GM21723 (cell line): ENCODE results near the gene SEC22C.
"Not testable (repeated sequence)": the region's sequence is repeated elsewhere in the genome, so short reads cannot be mapped to it uniquely, and the experiment has no call there.

ENCODE experiments used
- ATAC-seq: cut with Tn5 transposase; IDR thresholded peaks from one replicate; pipeline ENCODE4 v1.9.1; 2021; ENCODE audit warnings: mild to moderate bottlenecking, moderate library complexity; ENCODE audit not compliant: unreplicated experiment

The SEC22C gene

DNA sequence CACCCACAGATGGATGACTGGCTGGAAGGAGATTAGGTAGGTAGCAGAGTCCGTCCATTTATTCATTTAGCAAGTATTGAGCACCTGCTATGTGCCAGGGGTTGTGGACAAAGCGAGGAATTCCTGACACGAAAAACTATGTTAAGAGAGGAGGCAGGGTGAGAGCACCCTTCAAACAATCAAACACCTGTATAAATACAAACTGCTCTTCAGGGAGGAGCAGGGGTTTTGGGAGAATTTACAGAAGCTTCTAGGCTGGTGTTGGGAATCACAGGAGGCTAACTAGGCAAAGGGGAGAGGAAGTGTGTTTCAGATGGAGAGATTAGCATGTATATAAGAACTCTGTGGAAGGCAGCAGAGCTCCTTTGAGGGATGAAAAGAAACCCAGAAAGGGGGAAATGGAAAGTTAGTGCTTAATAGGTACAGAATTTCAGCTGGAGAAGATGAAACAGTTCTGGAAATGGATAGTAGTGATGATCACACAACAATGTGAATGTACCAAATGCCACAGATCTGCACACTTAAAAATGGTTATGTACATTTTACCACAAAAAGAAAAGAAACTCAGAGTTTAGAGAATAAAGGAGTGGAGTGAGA lies 805 bp upstream of the SEC22C start:
- ATAC-seq = no peak

DNA sequence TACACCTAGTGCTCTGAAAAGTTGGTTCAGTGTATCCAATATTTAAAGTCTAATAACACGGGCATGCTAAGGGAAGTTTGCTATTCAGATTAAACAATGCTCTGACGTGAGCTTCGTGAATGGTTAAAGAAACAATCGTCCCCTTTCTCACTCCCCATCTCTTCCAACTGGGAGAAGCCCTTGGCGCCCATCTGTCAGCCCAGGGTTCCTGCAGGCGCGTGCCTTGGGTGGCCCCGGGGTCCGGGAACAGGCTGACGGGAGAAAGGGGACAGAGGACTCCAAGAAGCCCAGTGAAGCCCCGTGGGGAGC lies 413 bp downstream of the SEC22C start:
- no peak for ATAC-seq

DNA sequence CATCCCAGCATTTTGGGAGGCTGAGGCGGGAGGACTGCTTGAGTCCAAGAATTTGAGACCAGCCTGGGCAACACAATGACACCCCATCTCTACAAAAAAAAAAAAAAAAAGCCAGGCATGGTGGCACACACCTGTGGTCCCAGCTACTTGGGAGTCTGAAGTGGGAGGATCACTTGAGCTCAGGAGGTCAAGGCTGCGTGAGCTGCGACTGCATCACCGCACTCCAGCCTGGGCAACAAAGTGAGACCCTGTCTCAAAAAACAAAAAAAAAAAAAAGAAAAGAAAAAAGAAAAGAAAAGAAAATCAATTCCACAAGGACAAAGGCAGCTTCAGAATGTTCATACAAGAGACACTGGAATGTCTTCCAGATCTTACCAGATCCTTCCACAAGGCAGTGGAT lies 2.4 kb downstream of the SEC22C start:
- not testable (repeated sequence) for ATAC-seq

DNA sequence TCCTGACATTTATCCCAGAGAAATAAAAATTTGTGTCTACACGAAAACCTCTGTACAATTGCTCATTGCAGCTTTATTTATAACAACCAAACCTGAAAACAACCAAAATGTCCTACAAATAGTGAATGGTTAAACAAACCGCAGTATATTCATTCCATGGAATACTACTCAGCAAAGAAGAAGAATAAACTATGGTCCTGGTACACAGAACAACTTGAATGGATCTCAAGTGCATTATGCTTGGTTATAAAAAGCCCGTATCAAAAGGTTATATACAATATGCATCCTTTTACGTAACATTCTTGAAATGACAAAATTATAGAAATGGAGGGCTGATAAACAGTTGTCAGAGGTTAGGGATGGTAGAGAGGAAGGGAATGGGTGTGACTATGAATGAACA lies 3.7 kb downstream of the SEC22C start:
- ATAC-seq = no peak

DNA sequence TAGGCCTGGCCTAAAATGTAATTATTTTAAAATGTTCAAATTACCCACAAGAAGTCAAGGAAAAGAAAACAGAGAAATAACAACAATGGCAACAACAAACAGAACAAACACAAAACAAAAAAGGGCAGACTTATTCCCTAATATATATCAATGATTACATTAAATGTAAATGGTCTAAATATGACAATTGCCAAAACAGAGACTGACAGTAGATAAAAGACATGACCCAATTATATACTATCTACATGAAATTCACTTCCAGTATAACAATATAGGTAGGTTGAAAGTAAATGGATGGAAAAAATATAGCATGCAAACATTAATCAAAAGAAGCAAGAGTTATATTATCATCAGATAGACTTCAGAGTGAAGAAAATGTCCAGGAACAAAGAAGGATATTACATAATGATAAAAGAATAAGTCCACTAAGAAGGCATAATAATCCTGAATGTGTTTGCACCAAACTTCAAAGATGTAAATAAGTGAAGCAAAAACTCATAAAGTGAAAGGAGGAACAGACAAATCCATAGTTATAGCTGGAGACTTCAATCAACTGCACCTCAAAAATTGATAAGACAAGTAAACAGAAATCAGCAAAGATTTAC lies 6.5 kb downstream of the SEC22C start:
- no peak for ATAC-seq

DNA sequence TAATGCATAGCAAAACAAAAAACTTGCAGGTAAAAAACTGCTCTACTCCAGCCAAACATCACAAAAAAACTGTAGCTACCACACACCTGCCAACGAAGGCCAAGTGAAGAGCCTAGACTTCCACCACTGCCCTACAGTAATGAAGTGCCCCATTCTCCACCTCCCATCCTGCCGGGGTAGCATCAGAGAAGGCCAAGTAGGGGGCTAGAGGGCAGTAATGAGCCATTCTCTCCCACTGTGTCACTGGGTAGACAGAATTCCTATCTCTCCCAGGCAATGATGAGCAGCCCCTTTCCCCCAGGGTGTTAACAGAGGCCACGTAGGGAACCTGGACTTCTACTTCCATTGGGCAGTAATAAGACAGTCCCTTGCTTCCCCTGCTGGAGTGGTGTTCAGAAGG lies 9.5 kb downstream of the SEC22C start:
- peak; percentile 61 for ATAC-seq

DNA sequence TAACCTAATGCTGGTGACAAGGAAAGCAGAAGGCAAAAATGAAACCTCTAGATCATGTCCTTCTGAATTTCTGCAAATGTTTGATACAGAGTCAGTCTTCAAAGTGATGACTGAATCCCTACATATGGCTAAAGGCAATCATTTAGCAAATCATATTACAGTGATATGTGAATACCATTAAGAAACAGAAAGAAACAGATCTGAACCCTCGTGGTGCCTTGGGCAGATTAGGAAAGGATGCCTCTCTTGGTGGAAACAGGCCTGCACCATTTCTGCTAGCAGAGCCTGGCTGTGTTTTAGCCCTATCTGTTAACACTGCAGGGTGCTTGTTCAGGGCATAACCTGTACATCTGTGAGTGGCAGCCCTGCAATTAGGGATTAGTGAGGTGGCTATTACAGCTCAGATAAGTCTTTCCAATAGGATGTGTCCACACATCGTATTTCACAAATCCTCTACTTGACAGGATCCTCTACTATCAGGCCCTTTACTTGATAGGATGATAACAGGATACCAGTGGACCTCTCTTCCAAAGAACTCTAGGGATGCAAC lies 12.1 kb downstream of the SEC22C start:
- no peak for ATAC-seq

DNA sequence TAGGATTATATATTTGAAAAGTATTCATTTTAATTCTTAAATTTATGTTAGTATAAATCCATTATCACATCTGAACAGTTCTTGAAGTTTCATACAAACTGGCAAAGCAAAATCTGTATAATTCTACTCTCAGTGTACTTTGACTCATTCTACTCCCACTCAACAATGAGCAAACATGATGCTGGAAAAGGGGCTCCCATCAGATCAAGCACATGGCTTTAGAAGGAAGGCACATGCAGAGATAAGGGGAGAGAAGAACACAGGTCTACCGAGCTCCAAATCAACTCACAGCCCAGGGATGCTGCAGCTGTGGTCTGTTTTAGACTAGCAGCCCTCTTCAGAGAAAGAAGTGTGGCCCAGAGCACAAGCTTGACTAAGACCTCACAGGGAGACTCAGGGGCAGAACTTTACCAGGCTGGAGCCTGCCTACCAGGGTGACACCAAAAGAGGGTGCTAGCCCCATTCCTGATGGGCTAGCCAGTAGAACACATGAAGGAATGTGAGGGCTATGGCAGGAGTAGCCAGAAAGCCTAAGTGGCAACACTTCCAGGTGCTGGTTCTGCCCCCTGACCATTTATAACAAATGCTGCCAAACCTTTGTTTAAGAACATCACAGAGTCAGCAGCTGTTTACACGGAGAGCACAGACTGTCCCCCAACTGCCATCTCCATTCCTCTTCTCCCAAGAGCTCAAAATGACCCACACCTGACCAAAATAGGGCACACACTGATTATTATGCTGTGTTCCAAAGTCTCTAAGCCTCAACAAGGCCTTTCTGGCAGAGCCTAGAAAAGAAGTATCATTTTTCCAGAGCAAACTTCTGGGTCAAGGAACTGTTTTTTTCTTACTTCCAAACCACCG lies 19.5 kb downstream of the SEC22C start:
- ATAC-seq = no peak

DNA sequence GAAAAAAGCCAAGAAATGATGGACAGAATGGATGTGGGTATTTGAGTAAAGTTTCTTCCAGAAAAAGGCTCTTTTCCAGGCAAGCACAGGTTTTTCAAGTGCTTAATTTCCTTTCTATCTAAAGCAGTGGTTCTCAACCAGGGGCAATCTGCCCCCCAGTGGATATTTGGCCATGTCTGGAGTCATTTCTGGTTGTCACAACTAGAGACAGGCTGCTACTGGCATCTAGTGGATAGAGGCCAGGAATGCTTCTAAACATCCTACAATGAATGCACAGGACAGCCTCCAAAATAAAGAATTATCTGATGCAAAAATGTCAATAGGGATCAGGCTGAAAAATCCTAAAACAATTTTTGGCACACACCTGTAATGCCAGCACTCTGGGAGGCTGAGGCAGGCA lies 23.9 kb downstream of the SEC22C start:
- ATAC-seq = no peak

DNA sequence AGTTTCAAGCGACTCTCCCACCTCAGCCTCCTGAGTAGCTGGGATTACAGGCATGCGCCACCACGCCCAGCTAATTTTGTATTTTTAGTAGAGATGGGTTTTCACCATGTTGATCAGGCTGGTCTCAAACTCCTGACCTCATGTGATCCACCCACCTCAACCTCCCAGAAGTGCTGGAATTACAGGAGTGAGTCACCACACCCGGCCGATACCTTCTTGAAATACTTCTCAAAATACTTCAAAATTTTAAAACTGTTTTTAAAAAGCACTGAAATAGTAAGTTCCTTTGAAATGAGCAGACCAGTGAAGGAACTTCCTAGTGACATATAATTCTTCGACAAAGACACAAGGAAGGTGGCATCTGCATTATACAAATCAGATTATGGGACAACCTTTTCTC lies 24.9 kb downstream of the SEC22C start:
- not testable (repeated sequence) for ATAC-seq

DNA sequence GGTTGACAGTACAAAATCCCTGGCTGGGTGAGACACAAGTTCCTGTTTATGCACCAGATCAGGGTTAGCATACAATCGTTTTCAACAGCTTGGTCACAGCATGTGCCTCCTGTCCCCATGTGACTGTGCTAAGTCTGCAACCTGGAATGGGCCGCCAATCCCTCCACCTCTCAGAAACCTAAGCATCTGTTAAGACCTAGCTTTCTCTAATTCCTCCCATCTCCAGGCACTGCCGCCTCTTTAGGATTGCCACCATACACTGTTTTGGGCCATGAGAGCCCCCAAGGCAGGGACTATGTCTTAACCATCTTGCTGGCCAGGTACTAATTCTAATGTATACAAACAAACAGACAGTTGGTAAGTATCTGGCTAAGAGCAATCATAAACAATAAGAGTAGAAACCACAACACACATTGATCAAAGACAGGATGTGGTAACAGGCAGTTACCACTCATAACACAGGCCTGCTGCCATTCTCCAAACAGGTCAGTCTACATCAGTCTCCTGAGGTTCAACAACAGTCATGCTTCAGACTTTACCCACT lies 25.6 kb downstream of the SEC22C start:
- peak; percentile 62 for ATAC-seq

DNA sequence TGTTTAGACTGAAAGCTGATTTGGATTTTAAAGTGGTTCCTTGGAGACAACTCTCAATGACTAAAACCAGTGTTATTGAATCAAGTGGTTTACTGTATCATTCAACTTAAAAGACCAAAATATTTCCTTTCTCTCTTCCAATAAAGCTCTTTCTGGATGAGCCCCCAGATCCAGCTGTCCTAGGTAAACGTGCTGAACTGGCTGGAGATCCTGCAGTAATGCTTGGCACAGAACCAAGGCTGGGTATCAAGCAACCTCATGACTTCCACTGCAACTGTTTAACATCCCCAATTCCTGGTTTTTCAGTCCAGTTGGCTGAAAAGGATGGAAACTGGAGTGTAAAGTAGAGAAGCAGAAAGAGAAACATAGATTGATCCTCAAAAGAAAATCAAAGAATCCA lies 28.9 kb downstream of the SEC22C start:
- ATAC-seq = no peak

DNA sequence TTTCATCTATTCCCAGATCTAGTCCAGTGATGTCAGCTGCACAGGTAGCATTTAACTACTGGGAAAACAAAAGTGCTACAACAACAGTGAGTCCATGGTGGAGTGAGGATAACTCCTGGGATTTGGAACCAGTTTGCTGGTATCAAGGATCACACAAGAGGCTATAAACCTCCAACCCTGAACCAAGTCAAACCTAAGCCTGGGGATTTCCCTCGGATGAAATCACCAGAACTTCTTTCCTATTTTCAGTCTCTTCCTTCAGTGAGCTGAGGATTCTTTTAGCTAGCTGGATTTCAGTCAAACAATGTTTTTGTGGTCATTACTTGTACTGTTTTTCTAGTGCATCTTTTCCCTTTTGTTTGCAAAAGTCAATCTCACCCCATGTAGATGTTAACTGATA lies 31.5 kb downstream of the SEC22C start:
- ATAC-seq = no peak

DNA sequence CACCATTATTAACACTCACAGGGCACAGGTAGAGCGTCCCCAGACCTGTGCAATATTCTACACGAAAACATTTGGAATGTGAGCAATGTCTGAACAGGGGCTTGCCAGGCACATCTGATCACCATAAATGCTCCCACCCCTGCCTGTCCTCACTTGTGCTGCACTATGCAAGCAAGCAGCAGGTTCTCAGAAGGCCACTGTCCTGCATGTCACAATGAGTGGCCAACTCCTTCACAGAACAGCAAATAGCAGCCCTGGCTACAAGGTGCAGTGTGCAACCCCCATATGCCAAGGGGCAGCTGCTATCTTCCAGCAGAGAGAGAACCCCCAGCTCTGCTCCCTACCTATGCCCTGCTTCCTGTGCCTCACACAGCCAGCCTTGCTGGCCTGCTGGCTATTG lies 32.6 kb downstream of the SEC22C start:
- ATAC-seq = no peak

DNA sequence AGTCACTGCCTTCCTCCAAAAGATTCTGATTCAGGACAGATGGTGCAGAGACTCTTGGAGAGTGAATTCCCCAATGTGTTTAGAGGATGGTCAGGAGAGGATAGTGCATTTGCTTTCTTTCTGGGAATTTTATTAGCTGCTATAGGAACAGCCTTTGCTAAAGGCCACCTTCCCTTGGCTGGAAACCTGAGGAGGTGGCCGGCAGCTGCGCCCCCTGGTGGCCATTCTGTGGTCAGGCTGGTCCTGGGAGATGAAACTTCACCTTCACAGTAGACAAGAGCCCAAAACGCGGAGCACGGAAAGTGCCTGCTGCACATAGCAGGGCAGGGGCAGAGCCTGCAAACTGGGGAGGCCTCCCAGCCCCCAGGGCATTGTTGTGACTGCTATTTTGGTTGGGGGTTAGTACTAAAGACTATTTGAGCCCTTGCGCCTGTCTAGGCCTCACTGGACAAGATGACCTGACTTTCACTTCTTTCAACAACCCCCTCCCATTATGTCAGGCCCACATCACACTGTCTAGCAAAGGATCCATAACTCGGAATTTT lies 34.3 kb downstream of the SEC22C start:
- no peak for ATAC-seq

DNA sequence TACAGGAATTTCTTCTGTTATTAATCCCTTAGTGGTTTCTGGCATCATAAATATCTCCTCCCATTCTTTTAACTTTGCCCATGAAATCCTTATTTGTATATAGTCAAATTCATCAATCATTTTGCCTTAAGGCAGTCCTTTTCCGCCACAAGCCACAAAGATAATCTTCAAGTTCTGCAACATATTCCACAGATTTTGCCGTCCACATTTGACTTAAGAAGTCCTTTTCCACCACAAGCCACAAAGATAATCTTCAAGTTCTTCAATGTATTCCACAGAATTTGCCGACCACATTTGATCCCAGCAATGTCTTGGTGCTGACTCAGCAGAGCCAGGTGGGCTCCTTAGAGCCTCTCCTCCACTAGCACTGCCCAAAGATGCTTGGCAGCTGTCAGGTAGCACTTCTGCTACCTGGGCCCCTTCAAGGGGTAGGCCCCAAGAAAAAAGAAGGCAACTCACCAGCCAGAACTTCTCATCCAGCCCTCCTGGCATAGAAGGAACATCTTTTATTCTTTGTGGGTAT lies 35.0 kb downstream of the SEC22C start:
- ATAC-seq = no peak

DNA sequence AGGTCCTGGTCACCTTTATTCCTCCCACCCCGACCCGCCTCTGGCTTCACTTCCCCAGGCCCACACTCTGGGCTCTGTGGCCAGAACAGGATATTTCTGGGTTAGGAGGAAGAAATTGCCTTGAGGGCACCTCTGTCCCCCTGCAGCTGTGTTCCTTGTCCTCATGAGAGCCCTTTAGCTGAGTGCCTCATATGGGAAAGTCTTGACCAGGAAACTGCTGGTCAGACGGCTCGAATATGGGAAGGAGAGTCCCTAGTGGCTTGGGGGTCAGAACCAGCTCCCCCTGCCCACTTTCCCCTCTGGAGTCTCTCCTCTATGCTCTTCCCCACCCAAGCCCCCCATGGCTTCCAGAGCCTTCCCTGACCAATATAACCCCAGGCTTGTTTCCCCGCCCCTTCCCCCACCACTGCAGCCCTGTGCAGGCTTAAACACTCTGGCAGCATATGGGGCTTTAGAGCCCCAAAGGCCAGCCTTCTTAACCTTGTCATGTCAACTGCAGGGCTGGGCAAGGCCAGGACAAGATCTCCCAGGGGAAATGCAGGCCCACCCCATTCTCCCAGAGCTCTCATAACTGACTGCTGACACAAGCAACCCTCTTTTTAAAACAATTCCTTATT lies 36.4 kb downstream of the SEC22C start:
- no peak for ATAC-seq

DNA sequence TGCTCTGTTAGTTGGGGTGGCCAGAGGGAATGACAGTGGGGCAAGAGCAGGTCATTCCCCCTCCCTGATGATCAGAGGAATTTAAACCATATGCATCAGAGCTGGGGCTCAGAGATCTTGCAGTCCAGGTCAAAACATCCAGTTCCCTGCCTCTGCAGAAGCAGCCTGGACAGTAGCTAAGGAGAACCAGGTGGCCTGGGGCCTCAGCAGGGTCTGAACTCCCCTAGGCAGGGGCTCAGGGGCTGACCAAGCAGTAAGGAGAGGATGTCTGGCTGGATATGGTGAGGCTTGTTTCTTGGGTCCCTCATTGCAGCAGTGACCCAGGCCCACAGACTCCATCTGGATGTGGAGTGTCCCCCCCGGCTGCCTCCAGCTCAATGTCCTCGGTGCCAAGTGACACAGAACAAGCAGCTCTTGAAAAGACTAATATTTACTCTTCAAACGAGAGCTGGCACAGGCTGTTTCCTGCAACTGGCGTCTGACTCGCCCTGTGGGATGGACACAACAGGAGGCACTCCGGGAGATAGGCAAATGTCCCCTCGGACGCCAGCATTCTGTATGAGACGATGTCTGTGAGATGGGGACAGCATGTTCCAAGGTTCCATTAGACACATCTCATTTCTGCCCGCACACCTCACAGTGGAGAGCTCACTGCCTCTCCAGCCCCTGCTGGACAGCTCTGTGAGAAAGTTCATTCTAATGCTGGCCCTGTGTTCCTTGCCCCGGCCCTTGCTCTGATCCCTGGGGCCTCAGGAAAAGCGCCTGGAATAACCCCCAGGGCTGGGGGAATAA lies 37.1 kb downstream of the SEC22C start:
- no peak for ATAC-seq

DNA sequence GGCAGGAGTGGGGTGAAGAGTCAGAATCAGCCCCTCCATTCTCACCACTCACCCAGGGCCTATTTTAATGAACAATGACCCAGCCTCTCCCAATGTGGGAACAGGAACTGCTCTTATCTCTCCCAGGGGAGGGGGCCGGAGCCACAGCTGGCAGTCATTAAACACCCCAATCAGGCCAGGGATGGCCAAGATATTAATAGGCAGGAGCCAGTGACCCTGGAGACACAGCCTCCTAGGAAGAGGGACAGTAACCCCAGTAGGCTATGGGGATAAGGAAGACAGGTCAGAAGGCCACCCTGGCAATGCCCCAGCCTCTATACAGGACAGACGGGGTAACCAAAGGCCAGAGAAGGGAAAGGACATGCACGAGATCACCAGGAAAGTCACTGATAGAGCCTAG lies 40.7 kb downstream of the SEC22C start:
- no peak for ATAC-seq
